ENCODE results near the gene CST4. TPM values are rescaled to one million over a fixed set of nuclear protein-coding genes. Genes with fewer than 3 reads are reported as not detected.

CST4 gene
- total RNA-seq, 1 experiment from 2014 or later, result not detected

DNA sequence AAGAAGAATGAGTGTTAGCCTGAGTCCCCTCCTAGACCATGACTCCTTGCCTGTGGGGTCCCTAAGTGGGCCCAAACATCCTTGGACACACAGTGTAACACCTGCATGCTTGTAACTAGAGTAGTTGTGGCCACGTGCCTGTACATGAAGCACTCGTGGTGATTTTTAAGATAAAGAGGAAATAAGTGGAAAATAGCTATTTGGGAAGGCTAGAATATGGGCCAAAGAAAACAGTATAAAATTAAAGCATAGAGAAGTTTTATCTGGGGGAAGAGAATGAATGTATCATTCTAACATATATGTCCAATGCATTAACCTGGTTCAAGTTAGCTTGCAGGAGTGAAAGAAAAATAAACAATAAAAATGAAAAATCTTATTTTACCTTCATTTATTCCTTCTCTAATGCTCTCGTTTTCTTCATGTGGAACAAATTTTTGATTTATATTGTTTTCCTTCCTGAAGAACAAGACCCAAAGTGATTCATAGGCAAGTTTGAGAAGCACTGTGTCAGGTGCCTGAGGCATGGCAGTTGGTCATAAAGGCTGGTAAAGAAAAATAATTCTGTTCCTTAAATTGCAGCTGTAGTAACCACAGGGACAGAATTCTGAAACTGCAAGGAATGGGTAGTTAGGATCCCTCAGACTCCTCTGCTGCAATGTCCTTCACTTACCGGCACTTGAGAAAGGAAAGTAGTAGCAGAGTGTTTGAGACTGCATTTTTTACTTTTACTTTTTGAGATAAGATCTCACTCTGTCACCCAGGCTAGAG is 42.5 kb downstream of the CST4 start:
- DNase-seq (ENCODE audit: low spot score) (no peak), ATAC-seq (no peak)
- H3K27me3 Mint-ChIP-seq (ENCODE audit: low read depth), result no peaks in the 10 kb centered on the region; the same call in 1 of the 2 replicates
- H3K4me1 Mint-ChIP-seq, result peaks cover 16% of the 10 kb centered on the region
- POLR2A ChIA-PET, result no interaction called here
- TF ChIP-seq, protein P1, sequence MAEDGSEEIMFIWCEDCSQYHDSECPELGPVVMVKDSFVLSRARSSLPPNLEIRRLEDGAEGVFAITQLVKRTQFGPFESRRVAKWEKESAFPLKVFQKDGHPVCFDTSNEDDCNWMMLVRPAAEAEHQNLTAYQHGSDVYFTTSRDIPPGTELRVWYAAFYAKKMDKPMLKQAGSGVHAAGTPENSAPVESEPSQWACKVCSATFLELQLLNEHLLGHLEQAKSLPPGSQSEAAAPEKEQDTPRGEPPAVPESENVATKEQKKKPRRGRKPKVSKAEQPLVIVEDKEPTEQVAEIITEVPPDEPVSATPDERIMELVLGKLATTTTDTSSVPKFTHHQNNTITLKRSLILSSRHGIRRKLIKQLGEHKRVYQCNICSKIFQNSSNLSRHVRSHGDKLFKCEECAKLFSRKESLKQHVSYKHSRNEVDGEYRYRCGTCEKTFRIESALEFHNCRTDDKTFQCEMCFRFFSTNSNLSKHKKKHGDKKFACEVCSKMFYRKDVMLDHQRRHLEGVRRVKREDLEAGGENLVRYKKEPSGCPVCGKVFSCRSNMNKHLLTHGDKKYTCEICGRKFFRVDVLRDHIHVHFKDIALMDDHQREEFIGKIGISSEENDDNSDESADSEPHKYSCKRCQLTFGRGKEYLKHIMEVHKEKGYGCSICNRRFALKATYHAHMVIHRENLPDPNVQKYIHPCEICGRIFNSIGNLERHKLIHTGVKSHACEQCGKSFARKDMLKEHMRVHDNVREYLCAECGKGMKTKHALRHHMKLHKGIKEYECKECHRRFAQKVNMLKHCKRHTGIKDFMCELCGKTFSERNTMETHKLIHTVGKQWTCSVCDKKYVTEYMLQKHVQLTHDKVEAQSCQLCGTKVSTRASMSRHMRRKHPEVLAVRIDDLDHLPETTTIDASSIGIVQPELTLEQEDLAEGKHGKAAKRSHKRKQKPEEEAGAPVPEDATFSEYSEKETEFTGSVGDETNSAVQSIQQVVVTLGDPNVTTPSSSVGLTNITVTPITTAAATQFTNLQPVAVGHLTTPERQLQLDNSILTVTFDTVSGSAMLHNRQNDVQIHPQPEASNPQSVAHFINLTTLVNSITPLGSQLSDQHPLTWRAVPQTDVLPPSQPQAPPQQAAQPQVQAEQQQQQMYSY (CRISPR knock-in tag; IDR thresholded peaks at IDR 0.05), result no peak
- no peak for TF ChIP-seq MYBL2 (CRISPR knock-in tag; IDR thresholded peaks at IDR 0.05)
- no peak for TF ChIP-seq ZNF138 (CRISPR knock-in tag; conservative IDR thresholded peaks at IDR 0.05)
- TF ChIP-seq FOXK1 (CRISPR knock-in tag; IDR thresholded peaks at IDR 0.05), result no peak
- H3K36me3 Mint-ChIP-seq, result no peaks in the 10 kb centered on the region
- H3K27ac Mint-ChIP-seq, result no peak overlapping the region
- H3K9me3 Mint-ChIP-seq, result no peaks in the 10 kb centered on the region
- CTCF ChIA-PET, result interaction anchor here (1.3 kb wide), 1 partner anchor 22 kb away, joined by 4 read pairs; no protein-coding TSS in a partner anchor
- H3K4me3 Mint-ChIP-seq, result no peak overlapping the region

DNA sequence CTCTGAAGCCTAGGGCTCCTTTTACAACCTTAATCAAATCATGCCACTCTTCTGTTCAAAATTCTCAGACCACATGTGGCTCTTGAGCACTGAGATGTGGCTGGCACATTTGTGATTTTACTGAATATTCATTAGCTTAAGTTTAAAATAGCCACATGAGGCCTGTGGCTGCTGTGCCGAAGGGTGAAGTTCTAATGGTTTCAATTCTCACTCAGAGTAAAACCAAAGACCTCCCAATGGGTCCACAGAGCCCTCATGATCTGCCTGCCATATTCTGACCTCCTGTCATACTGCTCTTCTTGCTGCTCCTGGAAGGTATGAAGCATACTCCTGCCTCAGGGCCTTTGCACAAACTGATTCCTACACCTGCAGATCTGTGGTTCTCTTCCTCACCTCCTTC is 43.3 kb downstream of the CST4 start:
- CTCF ChIA-PET, result no interaction called here
- TF ChIP-seq, protein P2, sequence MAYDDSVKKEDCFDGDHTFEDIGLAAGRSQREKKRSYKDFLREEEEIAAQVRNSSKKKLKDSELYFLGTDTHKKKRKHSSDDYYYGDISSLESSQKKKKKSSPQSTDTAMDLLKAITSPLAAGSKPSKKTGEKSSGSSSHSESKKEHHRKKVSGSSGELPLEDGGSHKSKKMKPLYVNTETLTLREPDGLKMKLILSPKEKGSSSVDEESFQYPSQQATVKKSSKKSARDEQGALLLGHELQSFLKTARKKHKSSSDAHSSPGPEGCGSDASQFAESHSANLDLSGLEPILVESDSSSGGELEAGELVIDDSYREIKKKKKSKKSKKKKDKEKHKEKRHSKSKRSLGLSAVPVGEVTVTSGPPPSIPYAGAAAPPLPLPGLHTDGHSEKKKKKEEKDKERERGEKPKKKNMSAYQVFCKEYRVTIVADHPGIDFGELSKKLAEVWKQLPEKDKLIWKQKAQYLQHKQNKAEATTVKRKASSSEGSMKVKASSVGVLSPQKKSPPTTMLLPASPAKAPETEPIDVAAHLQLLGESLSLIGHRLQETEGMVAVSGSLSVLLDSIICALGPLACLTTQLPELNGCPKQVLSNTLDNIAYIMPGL (CRISPR knock-in tag; IDR thresholded peaks at IDR 0.05), result no peak
- TF ChIP-seq KAT7 (CRISPR knock-in tag; IDR thresholded peaks at IDR 0.05; ENCODE audit: borderline replicate concordance), result no peak
- ATAC-seq (no peak), DNase-seq (ENCODE audit: low spot score) (no peak)
- Mint-ChIP-seq H3K4me3 (no peak overlapping the region), H3K9me3 (no peaks in the 10 kb centered on the region), H3K4me1 (peaks cover 22% of the 10 kb centered on the region), H3K27ac (no peak overlapping the region), H3K27me3 (ENCODE audit: low read depth) (peaks cover 3% of the 10 kb centered on the region), H3K36me3 (no peaks in the 10 kb centered on the region)
- POLR2A ChIA-PET, result no interaction called here

DNA sequence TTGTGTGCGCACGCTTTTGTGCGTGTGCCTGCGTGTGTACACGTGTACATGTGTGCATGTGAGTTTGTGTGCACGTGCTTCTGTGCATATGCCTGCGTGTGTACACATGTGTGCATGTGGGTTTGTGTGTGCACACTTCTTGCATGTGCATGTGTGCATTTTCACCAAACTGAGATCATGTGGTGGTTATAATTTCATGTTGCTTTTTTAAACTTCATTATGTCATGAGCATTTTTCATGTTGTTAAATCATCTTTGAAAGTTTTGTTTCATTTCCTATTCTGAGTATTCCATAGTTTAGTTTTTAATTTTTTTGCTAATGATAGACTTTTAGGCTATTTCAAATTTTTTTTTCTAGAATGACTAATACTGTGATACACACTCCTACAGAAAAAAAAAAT is 44.7 kb downstream of the CST4 start:
- Mint-ChIP-seq H3K4me3 (no peak overlapping the region), H3K27ac (no peak overlapping the region)

More for the DNA sequence above, 44.7 kb downstream of the CST4 start:
- DNase-seq (ENCODE audit: low spot score), result no peak
- H3K9me3 Mint-ChIP-seq, result no peaks in the 10 kb centered on the region
- CTCF ChIA-PET, result no interaction called here
- H3K36me3 Mint-ChIP-seq, result no peaks in the 10 kb centered on the region
- POLR2A ChIA-PET, result no interaction called here
- peaks cover 4% of the 10 kb centered on the region for H3K27me3 Mint-ChIP-seq (ENCODE audit: low read depth)
- no peak for ATAC-seq
- no peak for TF ChIP-seq SP1 (CRISPR knock-in tag; conservative IDR thresholded peaks at IDR 0.05)
- TF ChIP-seq, protein P3, sequence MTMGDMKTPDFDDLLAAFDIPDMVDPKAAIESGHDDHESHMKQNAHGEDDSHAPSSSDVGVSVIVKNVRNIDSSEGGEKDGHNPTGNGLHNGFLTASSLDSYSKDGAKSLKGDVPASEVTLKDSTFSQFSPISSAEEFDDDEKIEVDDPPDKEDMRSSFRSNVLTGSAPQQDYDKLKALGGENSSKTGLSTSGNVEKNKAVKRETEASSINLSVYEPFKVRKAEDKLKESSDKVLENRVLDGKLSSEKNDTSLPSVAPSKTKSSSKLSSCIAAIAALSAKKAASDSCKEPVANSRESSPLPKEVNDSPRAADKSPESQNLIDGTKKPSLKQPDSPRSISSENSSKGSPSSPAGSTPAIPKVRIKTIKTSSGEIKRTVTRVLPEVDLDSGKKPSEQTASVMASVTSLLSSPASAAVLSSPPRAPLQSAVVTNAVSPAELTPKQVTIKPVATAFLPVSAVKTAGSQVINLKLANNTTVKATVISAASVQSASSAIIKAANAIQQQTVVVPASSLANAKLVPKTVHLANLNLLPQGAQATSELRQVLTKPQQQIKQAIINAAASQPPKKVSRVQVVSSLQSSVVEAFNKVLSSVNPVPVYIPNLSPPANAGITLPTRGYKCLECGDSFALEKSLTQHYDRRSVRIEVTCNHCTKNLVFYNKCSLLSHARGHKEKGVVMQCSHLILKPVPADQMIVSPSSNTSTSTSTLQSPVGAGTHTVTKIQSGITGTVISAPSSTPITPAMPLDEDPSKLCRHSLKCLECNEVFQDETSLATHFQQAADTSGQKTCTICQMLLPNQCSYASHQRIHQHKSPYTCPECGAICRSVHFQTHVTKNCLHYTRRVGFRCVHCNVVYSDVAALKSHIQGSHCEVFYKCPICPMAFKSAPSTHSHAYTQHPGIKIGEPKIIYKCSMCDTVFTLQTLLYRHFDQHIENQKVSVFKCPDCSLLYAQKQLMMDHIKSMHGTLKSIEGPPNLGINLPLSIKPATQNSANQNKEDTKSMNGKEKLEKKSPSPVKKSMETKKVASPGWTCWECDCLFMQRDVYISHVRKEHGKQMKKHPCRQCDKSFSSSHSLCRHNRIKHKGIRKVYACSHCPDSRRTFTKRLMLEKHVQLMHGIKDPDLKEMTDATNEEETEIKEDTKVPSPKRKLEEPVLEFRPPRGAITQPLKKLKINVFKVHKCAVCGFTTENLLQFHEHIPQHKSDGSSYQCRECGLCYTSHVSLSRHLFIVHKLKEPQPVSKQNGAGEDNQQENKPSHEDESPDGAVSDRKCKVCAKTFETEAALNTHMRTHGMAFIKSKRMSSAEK (CRISPR knock-in tag; IDR thresholded peaks at IDR 0.05; ENCODE audit: borderline replicate concordance), result no peak
- no peak for TF ChIP-seq CBFB (CRISPR knock-in tag; IDR thresholded peaks at IDR 0.05; ENCODE audit: low read depth)
- H3K4me1 Mint-ChIP-seq, result peaks cover 36% of the 10 kb centered on the region

Data from WTC11 (cell line).